Hepatocyte (in vitro differentiated cells): ENCODE results near the gene CELA3A. TPM values are rescaled to one million over a fixed set of nuclear protein-coding genes. Genes with fewer than 3 reads are reported as not detected.
A peak's percentile ranks its signal among the peaks of the same experiment; 100 is the strongest.

Experiments used
- DNase-seq: peaks from one replicate; pipeline ENCODE4 v3.0.0-alpha.2; 2016; ENCODE audit warnings: low spot score
- H2AFZ ChIP-seq: fragments of 200-600 bp; sonication (generic); 2 replicates; pipeline ENCODE4 v1.6.0; 2016; ENCODE audit warnings: antibody characterized with exemption, mild to moderate bottlenecking
- H3K27ac ChIP-seq: fragments of 200-600 bp; sonication (generic); 2 replicates; pipeline ENCODE4 v1.5.1; 2016; ENCODE audit warnings: mild to moderate bottlenecking
- H3K27me3 ChIP-seq: fragments of 200-600 bp; sonication (generic); 2 replicates; pipeline ENCODE4 v1.6.1; 2016
- H3K36me3 ChIP-seq: fragments of 200-600 bp; sonication (generic); replicated peaks from 2 replicates; pipeline ENCODE4 v1.5.1; 2016; ENCODE audit warnings: low read depth; ENCODE audit not compliant: insufficient read depth
- H3K4me1 ChIP-seq: fragments of 200-600 bp; sonication (generic); 2 replicates; pipeline ENCODE4 v1.5.1; 2016; ENCODE audit warnings: mild to moderate bottlenecking, moderate library complexity; ENCODE audit not compliant: insufficient read depth
- H3K4me2 ChIP-seq: fragments of 200-600 bp; sonication (generic); 2 replicates; pipeline ENCODE4 v1.6.0; 2016
- H3K4me3 ChIP-seq: fragments of 200-600 bp; sonication (generic); 2 replicates; pipeline ENCODE4 v1.5.1; 2016; ENCODE audit warnings: mild to moderate bottlenecking
- H3K79me2 ChIP-seq: fragments of 200-600 bp; sonication (generic); 2 replicates; pipeline ENCODE4 v1.6.0; 2017; ENCODE audit warnings: mild to moderate bottlenecking
- H3K9me2 ChIP-seq: fragments of 200-600 bp; sonication (generic); replicated peaks from 2 replicates; pipeline ENCODE4 v1.6.0; 2017; ENCODE audit warnings: mild to moderate bottlenecking; ENCODE audit not compliant: insufficient read depth
- H3K9me3 ChIP-seq: fragments of 200-600 bp; sonication (generic); 2 replicates; pipeline ENCODE4 v1.5.1; 2016; ENCODE audit warnings: low read depth, mild to moderate bottlenecking
- H4K20me1 ChIP-seq: fragments of 200-600 bp; sonication (generic); 2 replicates; pipeline ENCODE4 v1.6.0; 2016; ENCODE audit warnings: mild to moderate bottlenecking; ENCODE audit not compliant: insufficient read depth, poor library complexity, severe bottlenecking
- CTCF ChIP-seq: fragments of 200-600 bp; sonication (generic); IDR thresholded peaks from 2 replicates; pipeline ENCODE4 v1.5.1; 2016; ENCODE audit warnings: antibody characterized with exemption, mild to moderate bottlenecking; ENCODE audit not compliant: poor library complexity
- EZH2 ChIP-seq: fragments of 200-600 bp; sonication (generic); IDR thresholded peaks from 2 replicates; pipeline ENCODE4 v1.6.1; 2016; ENCODE audit warnings: antibody characterized with exemption, mild to moderate bottlenecking, borderline replicate concordance
- EZH2phosphoT487 ChIP-seq: fragments of 200-600 bp; sonication (generic); IDR thresholded peaks from one replicate; pipeline ENCODE4 v1.6.1; 2018; ENCODE audit warnings: antibody characterized with exemption, mild to moderate bottlenecking, low read depth, moderate library complexity; ENCODE audit not compliant: unreplicated experiment, severe bottlenecking
- WGBS: methylation state at CpG from one replicate; pipeline ENCODE4 v1.1.6; 2016; ENCODE audit warnings: low lambda C conversion rate; ENCODE audit errors: missing lambda C conversion rate; 5-methylcytosine and 5-hydroxymethylcytosine counted together
- polyA plus RNA-seq: library from polyadenylated mRNA; unstranded; fragments of >200 nt; fragmentation: Nextera tagmentation; extraction: Ambion mirVana; gene quantifications from 2 replicates; pipeline ENCODE4 v1.2.1, GENCODE V29; 2016
- small RNA-seq: library from RNA; depleted of rRNA; stranded (forward); fragments of <200 nt; gene quantifications from one replicate; pipeline ENCODE3, GENCODE V24; 2014
- total RNA-seq: library from RNA; depleted of rRNA; stranded (reverse); fragments of >200 nt; gene quantifications from 2 replicates; pipeline ENCODE4 v1.2.3, GENCODE V29; 2014

CELA3A gene
- total and polyA plus RNA-seq, 2 experiments from 2014 or later = 0.68 to 2.2 TPM

DNA sequence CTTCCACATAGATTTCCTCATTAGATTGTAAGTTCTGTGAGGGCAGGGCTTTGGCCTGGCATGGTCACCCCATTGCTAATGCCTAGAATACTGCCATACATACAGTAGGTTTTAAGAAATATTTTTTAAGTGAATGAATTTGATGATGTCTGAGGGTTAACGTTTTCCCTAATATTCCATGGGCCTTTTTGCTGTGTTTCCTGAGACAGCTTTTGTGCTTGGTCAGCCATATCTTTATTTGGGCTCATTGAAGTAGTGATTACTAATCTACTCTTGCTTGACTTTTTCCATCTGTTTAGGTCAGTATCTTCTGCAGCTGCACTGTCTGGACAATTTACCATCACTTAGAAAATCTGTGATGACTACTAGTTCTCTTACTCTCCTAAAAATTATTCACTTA lies 54.6 kb downstream of the CELA3A start:
- Histone ChIP-seq H3K9me2 (no peaks in the 10 kb centered on the region), H3K79me2 (peaks cover 81% of the 10 kb centered on the region), H3K27ac (peak overlapping the region; percentile 20), H3K27me3 (no peaks in the 10 kb centered on the region), H2AFZ (no peak overlapping the region), H3K36me3 (no peaks in the 10 kb centered on the region), H4K20me1 (peaks cover 76% of the 10 kb centered on the region), H3K4me2 (peak overlapping the region; percentile 59), H3K4me3 (no peak overlapping the region), H3K9me3 (no peaks in the 10 kb centered on the region), H3K4me1 (peaks cover 25% of the 10 kb centered on the region)
- no peak for DNase-seq
- 48% methylated on average over 1 of the region's 1 CpG for WGBS
- TF ChIP-seq EZH2 (no peak), CTCF (no peak), EZH2phosphoT487 (no peak)

- TF ChIP-seq EZH2phosphoT487 (no peak), CTCF (no peak), EZH2 (no peak)
- H3K27me3 ChIP-seq = no peaks in the 10 kb centered on the region
- H3K27ac ChIP-seq = peak overlapping the region; percentile 20
- H3K9me3 ChIP-seq = no peaks in the 10 kb centered on the region
- no peak overlapping the region for H2AFZ ChIP-seq
- H3K9me2 ChIP-seq = no peaks in the 10 kb centered on the region
- H4K20me1 ChIP-seq = peaks cover 85% of the 10 kb centered on the region
- H3K4me1 ChIP-seq = peaks cover 25% of the 10 kb centered on the region
- no peak for DNase-seq
- H3K4me3 ChIP-seq = no peak overlapping the region
- H3K4me2 ChIP-seq = peak overlapping the region; percentile 59
- H3K36me3 ChIP-seq = no peaks in the 10 kb centered on the region
- peaks cover 89% of the 10 kb centered on the region for H3K79me2 ChIP-seq
- WGBS = 84% methylated on average over 2 of the region's 2 CpGs
These were observed 55.5 kb downstream of the CELA3A start for GRCh38 chr1:22056936-22057335.

GRCh38 chr1:22057861-22058260 lies 56.4 kb downstream of the CELA3A start:
- DNase-seq = no peak
- 95% methylated on average over 10 of the region's 10 CpGs for WGBS
- no peak overlapping the region for H3K27ac ChIP-seq

More at GRCh38 chr1:22057861-22058260, 56.4 kb downstream of the CELA3A start:
- peaks cover 95% of the 10 kb centered on the region for H3K79me2 ChIP-seq
- peaks cover 25% of the 10 kb centered on the region for H3K4me1 ChIP-seq
- no peaks in the 10 kb centered on the region for H3K27me3 ChIP-seq
- H2AFZ ChIP-seq = no peak overlapping the region
- no peaks in the 10 kb centered on the region for H3K9me2 ChIP-seq
- H3K36me3 ChIP-seq = no peaks in the 10 kb centered on the region
- peaks cover 95% of the 10 kb centered on the region for H4K20me1 ChIP-seq
- no peak overlapping the region for H3K4me2 ChIP-seq
- no peaks in the 10 kb centered on the region for H3K9me3 ChIP-seq
- H3K4me3 ChIP-seq = no peak overlapping the region
- TF ChIP-seq CTCF (no peak), EZH2phosphoT487 (no peak), EZH2 (no peak)

Small RNA genes lying within 50 kb of the gene (small RNA-seq; reads per million reads assigned to genes)
- gene RN7SL186P (not detected), gene RN7SL386P (not detected), gene RNU6-1022P (not detected), gene RNU6-776P (not detected)

Other genes with a start within 250 kb of the CELA3A start
- gene USP48, start 218.5 kb upstream of the CELA3A start, total RNA-seq = 39.5 and 46.7 TPM in 2 replicates
- 36.7 and 38.9 TPM in 2 replicates for gene USP48, start 218.5 kb upstream of the CELA3A start, polyA plus RNA-seq
- 0.10 and 0.20 TPM in 2 replicates for gene LDLRAD2, start 189.4 kb upstream of the CELA3A start, total RNA-seq
- 8.2 and 10.8 TPM in 2 replicates for gene LDLRAD2, start 189.4 kb upstream of the CELA3A start, polyA plus RNA-seq
- 38.3 and 72.4 TPM in 2 replicates for gene HSPG2, start 64.3 kb upstream of the CELA3A start, total RNA-seq
- gene HSPG2, start 64.3 kb upstream of the CELA3A start, polyA plus RNA-seq = 81.2 and 91.2 TPM in 2 replicates
- gene CELA3B, start 24.6 kb upstream of the CELA3A start, total RNA-seq = 0.33 TPM in 1 of 2 replicates, not detected in the other
- gene CELA3B, start 24.6 kb upstream of the CELA3A start, polyA plus RNA-seq = not detected in 2 replicates
- gene CDC42, start 51.1 kb downstream of the CELA3A start, total RNA-seq = 351 and 358 TPM in 2 replicates
- 48.8 and 69.7 TPM in 2 replicates for gene CDC42, start 51.1 kb downstream of the CELA3A start, polyA plus RNA-seq
- gene WNT4, start 141.4 kb downstream of the CELA3A start, total RNA-seq = 1.6 and 1.7 TPM in 2 replicates
- gene WNT4, start 141.4 kb downstream of the CELA3A start, polyA plus RNA-seq = 4.2 and 5.1 TPM in 2 replicates